HG03442 (cell line): ENCODE data around the gene GRK7.
"Not testable (repeated sequence)": the region's sequence is repeated elsewhere in the genome, so short reads cannot be mapped to it uniquely, and the experiment has no call there.

ENCODE experiments used
- ATAC-seq: cut with Tn5 transposase; IDR thresholded peaks from one replicate; pipeline ENCODE4 v1.9.1; 2021; ENCODE audit warnings: mild to moderate bottlenecking, moderate library complexity; ENCODE audit not compliant: unreplicated experiment

The GRK7 gene

DNA sequence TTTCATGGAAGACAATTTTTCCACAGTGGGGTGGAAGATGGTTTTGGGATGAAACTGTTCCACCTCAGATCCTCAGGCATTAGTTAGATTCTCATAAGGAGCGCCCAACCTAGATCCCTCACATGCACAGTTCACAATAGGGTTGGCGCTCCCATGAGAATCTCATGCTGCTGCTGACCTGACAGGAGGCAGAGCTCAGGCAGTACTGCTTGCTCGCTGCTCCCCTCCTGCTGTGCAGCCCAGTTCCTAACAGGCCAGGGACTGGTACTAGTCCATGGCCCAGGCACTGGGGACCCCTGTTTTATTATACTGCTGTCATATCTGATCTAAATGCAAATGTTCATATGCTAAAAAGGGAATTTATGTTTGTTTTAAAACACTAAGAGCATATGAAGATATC, 9.8 kb upstream of the GRK7 start:
- no peak for ATAC-seq

DNA sequence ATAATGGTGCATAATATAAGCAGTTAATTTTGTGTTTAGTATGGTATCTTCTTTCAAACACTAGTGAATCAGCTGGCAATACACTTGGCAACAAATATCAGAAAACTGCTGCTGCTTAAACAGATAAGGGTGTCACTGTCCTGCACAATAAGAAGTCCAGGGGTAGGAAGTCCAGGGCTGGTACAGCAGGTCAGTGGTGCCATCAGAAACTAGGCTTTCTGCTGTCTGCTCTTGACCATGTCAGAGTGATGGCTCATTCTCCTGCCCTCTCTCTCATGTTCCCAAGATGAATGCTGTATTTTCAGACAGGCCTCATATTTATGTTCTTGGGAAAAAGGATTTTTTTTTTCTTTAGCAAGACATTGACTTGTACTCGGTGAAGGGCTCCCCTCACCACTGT, 9.2 kb upstream of the GRK7 start:
- no peak for ATAC-seq

DNA sequence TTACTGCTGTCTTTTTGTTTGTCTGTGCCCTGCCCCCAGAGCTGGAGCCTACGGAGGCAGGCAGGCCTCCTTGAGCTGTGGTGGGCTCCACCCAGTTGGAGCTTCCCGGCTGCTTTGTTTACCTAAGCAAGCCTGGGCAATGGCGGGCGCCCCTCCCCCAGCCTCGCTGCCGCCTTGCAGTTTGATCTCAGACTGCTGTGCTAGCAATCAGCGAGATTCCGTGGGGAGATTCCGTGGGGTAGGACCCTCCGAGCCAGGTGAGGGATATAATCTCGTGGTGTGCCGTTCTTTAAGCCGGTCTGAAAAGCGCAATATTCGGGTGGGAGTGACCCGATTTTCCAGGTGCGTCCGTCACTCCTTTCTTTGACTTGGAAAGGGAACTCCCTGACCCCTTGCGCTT, 656 bp upstream of the GRK7 start:
- ATAC-seq, result not testable (repeated sequence)

DNA sequence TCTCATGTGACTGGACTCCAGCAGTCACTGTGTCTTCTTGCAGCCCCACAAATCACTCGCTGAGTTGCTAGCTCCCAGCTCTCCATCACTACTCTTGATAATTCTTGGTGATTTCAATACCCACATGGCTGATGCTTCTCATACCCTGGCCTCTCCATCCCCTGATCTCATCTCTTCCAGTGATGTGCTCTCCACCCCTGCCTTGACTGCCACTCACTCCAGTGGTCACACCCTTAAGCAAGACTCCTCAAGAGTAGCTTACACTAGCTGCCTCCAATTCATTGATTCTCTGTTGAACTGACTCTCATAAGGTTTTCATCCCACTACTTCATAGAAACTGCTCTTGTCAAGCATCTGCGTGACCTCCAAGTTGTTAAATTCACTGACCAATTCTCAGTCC, 837 bp downstream of the GRK7 start:
- no peak for ATAC-seq

DNA sequence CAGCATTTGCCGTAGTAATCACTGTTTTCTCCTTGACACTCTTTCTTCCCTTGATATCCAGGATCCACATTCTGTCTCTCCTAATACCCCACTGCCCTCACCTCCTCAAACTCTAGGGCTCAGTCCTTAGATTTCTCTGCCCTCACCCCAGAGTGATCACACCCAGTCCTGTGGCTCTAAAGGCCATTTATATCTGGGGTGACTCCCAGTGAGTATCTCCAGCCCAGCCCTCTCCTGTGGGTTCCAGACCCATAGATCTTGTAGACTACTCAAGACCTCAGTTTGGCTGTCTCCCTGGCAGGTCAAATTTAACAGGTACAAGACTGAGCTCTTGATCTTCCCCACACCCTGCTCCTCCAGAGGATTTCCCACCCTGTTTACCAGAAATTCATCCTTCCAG, 1.3 kb downstream of the GRK7 start:
- ATAC-seq, result no peak

DNA sequence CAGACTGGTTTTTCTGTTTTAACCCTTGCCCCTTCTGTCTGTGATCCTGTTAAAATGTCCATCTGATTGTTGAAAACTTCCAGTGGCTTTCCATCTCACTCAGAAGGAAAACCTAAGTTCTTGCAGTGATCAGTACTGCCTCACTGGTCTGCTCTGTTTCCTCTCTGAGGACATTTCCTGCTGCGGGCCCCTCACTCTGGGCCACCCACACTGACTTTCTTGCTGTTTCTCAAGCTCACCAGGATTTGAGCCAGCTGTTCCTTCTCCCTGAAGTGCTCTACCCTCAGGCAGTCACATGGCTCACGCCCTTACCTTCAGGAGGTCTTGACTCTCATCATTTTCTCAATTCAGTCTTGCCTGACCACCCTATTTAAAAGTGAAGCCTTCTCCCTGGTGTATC, 1.8 kb downstream of the GRK7 start:
- ATAC-seq, result no peak

DNA sequence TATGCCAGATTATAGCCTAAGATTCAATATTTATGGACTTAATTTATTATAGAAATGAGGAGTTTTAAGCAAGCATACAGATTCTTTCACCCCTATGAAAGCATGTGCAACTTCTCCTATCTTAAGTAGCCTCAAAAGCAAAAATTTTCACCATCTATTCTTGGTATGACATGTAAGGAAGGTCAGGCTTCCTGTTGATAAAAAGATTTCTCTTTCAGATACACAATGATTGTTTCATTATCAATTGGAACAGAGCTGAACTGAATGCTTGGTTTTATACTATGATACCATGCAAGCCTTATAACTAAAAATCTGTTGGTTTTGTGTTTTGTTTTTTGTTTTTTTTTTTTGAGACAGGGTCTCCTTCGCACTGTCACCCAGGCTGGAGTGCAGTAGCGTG, 3.9 kb downstream of the GRK7 start:
- no peak for ATAC-seq

DNA sequence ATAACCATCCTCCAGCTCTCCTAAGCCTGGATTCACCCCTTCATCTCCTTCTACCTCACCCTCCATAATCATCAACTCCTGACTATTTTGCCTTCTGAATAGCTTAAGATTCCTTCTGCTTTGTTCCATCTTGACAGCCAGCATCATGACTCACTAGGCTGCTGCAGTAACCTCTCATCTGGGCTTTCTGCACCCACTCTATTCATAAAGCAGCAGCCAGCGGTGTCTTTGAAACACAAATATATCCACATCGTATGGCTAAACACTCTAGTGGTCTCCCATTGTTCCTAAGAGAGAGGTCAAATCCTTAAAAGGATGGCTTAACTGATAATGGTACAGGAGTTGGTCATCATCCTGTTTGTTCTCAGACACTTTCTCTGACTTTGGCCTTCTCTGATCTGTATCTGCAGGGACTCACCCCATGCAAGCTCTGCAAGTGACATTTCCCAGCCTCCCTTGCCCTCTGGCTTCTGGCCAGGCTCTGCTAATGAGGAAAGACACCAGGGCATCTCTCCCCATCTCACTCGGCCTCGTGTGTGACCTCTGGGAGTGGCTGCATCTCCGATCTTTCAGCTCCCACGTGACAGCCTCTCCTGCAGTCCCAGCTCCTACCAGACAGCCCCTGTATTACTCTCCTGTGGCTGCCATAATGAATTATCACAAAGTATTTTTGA, 6.2 kb downstream of the GRK7 start:
- ATAC-seq, result no peak

DNA sequence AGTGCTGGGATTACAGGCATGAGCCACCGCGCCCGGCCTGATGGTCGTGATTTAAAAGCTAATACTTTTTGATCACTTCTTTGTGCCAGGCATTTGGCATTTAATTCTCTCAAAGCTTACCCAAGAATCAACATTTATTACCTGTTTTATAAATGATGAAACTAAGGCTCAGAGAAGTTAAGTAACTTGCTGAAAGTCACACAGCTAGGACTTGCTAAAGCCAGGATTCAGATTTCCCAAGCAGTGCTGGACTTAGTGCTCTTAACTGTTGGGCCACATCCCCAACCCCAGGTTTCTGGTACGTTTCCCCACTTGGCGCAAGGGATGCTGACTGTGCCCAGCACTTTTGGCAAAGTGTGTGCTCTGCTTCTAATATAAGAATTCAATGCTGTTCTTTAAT, 10.5 kb downstream of the GRK7 start:
- ATAC-seq, result no peak

DNA sequence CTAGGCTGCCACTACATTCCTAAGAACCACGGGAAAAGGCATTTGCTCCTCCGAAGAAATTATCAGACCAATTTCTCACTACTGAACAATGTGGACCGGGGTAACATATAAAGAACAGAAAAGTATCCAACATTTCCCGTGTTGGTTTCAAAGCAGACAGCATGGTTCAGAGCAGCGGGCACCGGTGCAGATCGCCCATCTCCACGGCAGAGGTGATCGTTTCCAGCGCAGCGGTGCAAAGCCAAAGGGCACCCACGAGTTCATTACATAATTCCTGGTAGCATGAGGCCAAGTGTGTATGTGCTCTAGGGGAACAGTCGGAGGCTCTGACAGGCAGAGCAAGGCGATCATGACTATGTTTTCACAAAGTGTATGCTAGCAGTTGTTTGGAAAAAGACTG, 13.2 kb downstream of the GRK7 start:
- no peak for ATAC-seq

DNA sequence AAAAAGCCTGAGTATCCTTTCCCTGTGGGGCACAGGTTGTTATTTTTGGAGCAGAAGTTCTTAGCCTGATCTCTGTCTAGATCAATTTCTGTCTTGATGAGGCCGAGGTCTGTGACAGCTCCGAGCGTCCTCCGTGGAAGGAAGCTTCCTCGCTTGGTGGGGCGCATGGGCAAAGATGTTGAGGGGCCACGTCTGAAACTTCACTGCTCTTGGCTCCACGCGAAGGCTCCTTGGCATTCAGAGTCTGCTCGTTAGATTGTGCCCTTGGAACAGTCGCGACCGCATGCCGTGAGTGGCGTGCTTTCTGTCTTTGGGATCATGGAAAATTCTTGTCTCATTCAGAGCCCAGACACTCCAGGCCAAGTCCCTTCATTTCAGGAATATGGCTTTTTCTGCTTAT, 13.7 kb downstream of the GRK7 start:
- no peak for ATAC-seq

DNA sequence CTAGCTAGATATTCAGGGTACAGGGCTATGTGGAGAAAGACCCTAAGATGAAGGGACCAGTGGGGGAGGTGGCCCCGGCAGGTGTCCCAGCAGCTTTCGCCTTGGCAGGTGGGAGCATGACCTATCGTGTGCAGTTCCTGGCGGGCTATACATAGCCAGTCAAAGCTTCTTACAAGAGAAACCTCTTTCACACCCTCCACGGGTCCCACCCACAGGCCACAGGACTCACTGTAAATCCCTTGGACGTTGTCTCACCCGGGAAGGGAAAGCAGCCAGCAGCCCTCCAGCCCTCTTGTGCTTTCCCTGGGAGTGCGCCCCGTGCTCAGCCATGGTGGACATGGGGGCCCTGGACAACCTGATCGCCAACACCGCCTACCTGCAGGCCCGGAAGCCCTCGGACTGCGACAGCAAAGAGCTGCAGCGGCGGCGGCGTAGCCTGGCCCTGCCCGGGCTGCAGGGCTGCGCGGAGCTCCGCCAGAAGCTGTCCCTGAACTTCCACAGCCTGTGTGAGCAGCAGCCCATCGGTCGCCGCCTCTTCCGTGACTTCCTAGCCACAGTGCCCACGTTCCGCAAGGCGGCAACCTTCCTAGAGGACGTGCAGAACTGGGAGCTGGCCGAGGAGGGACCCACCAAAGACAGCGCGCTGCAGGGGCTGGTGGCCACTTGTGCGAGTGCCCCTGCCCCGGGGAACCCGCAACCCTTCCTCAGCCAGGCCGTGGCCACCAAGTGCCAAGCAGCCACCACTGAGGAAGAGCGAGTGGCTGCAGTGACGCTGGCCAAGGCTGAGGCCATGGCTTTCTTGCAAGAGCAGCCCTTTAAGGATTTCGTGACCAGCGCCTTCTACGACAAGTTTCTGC, 15.0 kb downstream of the GRK7 start:
- no peak for ATAC-seq

DNA sequence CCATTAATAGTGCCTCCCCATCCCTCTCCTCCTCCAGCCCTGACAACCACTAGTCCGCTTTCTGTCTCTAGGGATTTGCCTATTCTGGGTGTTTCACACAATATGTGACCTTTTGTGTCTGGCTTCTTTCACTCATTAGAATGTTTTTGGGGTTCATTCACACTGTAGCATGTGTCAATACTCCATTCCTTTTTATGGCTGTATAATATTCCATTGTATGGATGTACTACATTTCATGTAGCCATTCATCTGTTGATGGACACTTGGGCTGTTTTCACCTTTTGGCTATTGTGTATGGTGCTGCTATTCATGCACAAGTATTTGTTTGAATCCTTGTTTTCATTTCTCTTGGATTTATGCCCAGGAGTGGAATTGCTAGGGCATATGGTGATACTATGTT, 16.5 kb downstream of the GRK7 start:
- ATAC-seq, result no peak

DNA sequence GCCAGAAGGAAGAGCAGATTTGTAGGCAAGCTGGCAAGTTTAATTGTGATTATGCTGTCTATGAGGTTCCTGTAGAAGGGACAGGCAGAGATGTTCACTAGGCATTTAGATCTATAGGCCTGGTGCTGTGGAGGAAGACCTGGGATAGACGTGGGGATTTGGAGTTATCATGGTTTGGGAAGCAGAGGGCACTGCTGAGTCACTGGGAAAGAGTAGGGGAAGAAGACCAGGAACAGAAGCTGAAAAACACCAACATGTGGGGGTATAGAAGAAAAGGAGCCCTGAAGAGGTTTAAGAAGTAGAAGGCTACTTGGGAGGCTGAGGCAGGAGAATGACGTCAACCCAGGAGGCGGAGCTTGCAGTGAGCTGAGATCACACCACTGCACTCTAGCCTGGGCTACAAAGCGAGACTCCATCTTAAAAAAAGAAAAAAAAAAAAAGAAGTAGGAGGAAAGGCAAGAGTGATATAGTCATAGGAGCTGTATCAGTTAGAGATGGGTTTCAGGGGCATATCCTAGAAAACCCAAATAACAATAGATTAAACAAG, 19.3 kb downstream of the GRK7 start:
- no peak for ATAC-seq

DNA sequence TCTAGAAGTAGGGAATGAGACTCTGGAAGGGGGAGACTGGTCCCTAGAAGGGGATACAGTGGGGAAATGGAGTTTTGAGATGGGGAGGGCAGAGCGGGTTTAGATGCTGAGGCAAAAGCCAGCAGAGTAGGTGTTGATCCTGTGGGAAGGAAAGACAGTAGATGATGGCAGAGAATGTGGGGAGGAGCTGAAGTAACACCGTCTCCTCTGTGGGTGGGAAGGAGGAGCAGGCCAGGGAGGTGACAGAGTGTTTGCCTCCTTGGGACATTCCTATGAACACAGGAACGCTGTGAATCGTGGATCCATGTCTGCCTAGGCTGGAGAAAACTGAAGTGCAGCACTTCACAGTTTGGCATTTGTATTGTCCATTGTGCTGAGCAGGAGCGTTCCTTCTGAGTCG, 20.4 kb downstream of the GRK7 start:
- no peak for ATAC-seq

DNA sequence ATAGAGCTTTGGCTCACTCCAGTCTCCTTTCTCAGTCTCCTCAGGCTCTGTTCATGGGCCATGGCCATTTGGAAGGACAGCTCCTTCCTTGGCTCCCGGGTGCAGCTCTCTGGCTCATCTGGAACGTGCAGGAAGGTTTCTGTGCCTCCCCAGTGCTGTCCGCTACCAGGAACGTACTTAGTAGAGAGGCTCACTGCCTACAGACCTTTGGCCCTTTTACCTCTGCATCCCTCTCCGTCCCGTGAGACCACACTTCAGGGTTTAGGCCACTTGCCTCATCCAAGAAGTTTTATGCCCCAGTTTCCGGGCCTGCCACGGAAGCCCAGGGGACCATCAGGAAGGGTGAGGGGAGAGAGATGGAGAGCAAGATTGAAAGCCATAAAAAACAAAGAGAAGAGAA, 20.9 kb downstream of the GRK7 start:
- no peak for ATAC-seq

DNA sequence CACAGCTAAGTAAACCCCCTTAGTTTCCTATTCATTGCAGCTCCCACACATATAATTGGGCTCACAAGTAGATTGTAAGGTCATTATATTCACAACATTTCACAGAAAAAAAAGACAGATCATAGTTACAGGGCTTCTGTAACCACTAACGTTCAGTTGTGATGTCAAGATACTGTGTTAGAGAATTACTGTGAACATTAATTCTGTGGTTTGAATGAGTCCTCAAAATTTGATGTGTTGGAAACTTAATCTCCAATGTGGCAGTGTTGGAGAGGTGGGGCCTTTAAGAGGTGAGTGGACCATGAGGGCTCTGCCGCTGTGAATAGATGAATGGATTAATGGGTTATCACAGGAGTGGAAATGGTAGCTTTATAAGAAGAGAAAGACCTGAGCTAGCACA, 21.3 kb downstream of the GRK7 start:
- no peak for ATAC-seq

DNA sequence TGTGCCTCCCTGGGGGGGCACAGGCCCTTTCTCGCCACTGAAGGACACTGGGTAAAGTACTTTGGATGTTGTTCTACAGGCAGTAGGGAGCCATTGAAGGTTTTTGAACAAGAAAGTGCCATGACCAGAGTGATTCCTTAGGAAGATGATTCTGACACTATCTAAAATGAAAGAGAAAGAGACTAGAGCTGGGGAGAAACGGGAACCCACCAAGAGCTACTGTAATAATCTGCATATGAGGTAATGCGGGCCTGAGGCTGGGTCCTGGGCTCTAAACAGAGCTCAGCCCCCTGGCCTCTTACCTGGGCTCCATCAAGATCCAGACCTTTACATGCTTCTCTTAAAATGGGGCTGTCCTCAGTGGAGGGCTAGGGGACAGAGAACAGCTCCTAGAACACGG, 24.9 kb downstream of the GRK7 start:
- ATAC-seq, result no peak

DNA sequence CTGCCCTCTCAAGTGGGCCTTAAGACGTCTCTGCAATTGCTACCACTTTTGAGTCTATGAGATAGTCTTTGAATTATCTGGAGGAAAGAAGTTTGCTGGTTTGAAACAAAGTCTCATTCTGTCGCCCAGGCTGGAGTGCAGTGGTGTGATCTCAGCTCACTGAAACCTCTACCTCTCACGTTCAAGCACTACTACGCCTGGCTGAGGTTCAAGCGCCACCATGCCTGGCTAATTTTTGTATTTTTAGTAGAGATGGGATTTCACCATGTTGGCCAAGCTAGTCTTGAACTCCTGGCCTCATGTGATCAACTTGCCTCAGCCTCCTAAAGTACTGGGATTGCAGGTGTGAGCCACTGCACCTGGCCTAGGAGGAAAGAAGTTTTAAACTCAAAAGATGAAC, 25.5 kb downstream of the GRK7 start:
- ATAC-seq, result not testable (repeated sequence)

DNA sequence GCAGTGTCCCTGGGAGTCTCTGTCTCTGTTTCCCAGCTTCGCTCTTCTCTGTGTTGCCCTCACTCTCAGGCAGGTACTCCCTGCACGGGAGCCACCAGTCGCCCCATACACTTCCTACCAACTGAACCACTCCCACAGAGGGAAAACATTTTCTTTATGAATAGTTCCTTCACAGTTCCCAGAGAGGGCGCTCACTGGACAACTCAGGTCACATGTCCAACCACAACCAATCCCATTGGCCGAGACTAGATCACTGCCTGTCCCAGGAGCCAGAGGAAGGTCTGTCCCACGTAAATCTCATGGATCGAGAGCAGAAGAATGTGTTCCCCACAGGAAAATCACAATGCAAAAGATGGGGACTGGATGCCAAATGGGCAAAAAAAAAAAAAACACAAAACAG, 26.1 kb downstream of the GRK7 start:
- no peak for ATAC-seq

DNA sequence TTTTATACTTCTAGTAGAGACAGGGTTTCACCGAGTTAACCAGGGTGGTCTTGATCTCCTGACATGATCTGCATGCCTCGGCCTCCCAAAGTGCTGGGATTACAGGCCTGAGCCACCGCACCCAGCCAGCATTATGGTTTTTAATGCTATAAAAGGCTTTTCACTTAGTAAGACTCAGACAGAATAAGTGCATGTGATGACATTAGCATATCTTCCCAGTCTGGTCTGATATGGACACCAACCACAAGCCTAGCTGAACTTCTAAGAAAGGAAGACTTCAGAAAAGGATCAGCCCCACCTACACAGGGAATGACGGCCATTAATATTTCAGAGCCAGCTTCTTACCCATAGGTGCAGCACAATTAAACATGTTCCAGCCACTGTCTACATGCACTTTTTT, 27.0 kb downstream of the GRK7 start:
- ATAC-seq, result no peak

DNA sequence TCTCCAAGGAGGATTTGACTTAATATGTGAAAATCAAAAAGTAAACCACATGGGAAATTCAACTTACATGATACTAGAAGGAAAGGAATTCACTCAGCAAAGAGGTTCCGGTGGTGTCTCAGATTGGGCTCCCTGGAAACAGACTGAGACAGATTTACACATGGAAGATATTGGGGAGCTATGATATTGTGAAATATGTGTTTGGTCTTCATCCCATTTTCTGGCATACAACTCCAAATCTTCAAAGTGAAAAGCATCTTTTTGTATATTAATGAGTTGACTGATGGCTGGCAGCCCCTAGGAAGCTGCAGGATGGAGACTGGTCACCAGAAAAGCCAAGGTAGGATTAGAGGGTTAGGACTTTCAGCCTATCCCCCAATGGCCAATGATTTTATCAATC, 29.3 kb downstream of the GRK7 start:
- no peak for ATAC-seq
